ENCODE data around the gene PIGB.
"Not testable (repeated sequence)": the region's sequence is repeated elsewhere in the genome, so short reads cannot be mapped to it uniquely, and the experiment has no call there.

PIGB gene

GRCh38 chr15:55383687-55384086 lies 64.7 kb downstream of the PIGB start:
- no peak for DNase-seq

- DNase-seq = no peak
These were observed 68.0 kb downstream of the PIGB start for GRCh38 chr15:55387027-55387426.

- peak; percentile 76 for DNase-seq
These were observed 70.2 kb downstream of the PIGB start for GRCh38 chr15:55389264-55389607.

GRCh38 chr15:55394694-55395093 lies 75.7 kb downstream of the PIGB start:
- DNase-seq = peak; percentile 24

- DNase-seq = no peak
These were observed 79.2 kb downstream of the PIGB start for GRCh38 chr15:55398243-55398642.

- not testable (repeated sequence) for DNase-seq
These were observed 81.0 kb downstream of the PIGB start for GRCh38 chr15:55400050-55400449.

- no peak for DNase-seq
These were observed 82.8 kb downstream of the PIGB start for GRCh38 chr15:55401786-55402246.

GRCh38 chr15:55402707-55403106 lies 83.7 kb downstream of the PIGB start:
- DNase-seq = no peak

GRCh38 chr15:55403531-55403930 lies 84.5 kb downstream of the PIGB start:
- peak; percentile 3 for DNase-seq
